CD14-positive monocyte (primary cell): ENCODE data around the gene WNT3. TPM values are rescaled to one million over a fixed set of nuclear protein-coding genes. Genes with fewer than 3 reads are reported as not detected.

ENCODE experiments used
- DNase-seq, 3 donors: peaks; one replicate each; pipeline ENCODE4 v3.0.0-alpha.2; 2011 to 2022
- H2AFZ ChIP-seq: 2 replicates; pipeline ENCODE4 v1.6.0; 2012; ENCODE audit warnings: mild to moderate bottlenecking, low read depth, low read length, inconsistent platforms; ENCODE audit not compliant: insufficient read depth, poor library complexity, severe bottlenecking
- H3K27ac ChIP-seq, 2 donors: 1 replicate in 1 of 2; 2 replicates in 1 of 2; pipeline ENCODE4 v1.5.1; 2012 to 2013; ENCODE audit warnings: low read length in 2 of 2, control low read depth in 1 of 2, inconsistent platforms in 1 of 2, low read depth in 1 of 2, mild to moderate bottlenecking in 1 of 2
- H3K27me3 ChIP-seq, 2 donors: one replicate each; pipeline versions ENCODE4 v1.6.0 to v1.6.1; 2011 to 2013; ENCODE audit warnings: low read length in 2 of 2; ENCODE audit not compliant: control insufficient read depth in 2 of 2, insufficient read depth in 2 of 2
- H3K36me3 ChIP-seq, 2 donors: replicated peaks in 1 of 2; 1 replicate in 1 of 2; 2 replicates in 1 of 2; pipeline versions ENCODE4 v1.5.1 to v1.6.1; 2012 to 2013; ENCODE audit warnings: low read length in 2 of 2, control low read depth in 1 of 2, inconsistent platforms in 1 of 2, mild to moderate bottlenecking in 1 of 2; ENCODE audit not compliant: insufficient read depth in 2 of 2, control insufficient read depth in 1 of 2
- H3K4me1 ChIP-seq, 2 donors: 1 replicate in 1 of 2; 2 replicates in 1 of 2; pipeline versions ENCODE4 v1.5.1 to v1.6.1; 2012 to 2013; ENCODE audit warnings: low read length in 2 of 2, control low read depth in 1 of 2, inconsistent platforms in 1 of 2, mild to moderate bottlenecking in 1 of 2, moderate library complexity in 1 of 2; ENCODE audit not compliant: insufficient read depth in 2 of 2, control insufficient read depth in 1 of 2
- H3K4me2 ChIP-seq: replicated peaks from 2 replicates; pipeline ENCODE3; 2012; ENCODE audit warnings: low read length, moderate library complexity, mild to moderate bottlenecking; ENCODE audit not compliant: poor library complexity, severe bottlenecking; ENCODE audit errors: extremely low read depth
- H3K4me3 ChIP-seq, 3 experiments: fragments of 200-600 bp in 1 of 3; sonication (generic) in 1 of 3; replicated peaks in 1 of 3; 1 replicate in 2 of 3; 2 replicates in 1 of 3; pipeline ENCODE4 v1.5.1; 2011 to 2013; ENCODE audit warnings: low read length in 3 of 3, mild to moderate bottlenecking in 3 of 3, control low read depth in 2 of 3, low read depth in 2 of 3, inconsistent platforms in 1 of 3, moderate library complexity in 1 of 3
- H3K79me2 ChIP-seq: 2 replicates; pipeline ENCODE4 v1.6.0; 2012; ENCODE audit warnings: mild to moderate bottlenecking, control low read depth, inconsistent platforms, low read length, moderate library complexity; ENCODE audit not compliant: insufficient read depth
- H3K9ac ChIP-seq: 2 replicates; pipeline ENCODE4 v1.6.0; 2017; ENCODE audit warnings: low read length, mild to moderate bottlenecking; ENCODE audit not compliant: insufficient read depth, poor library complexity, severe bottlenecking
- H3K9me3 ChIP-seq, 2 donors: replicated peaks in 1 of 2; 1 replicate in 1 of 2; 2 replicates in 1 of 2; pipeline versions ENCODE4 v1.5.1 to v1.6.1; 2012 to 2013; ENCODE audit warnings: low read length in 2 of 2, control low read depth in 1 of 2; ENCODE audit not compliant: control insufficient read depth in 1 of 2, insufficient read depth in 1 of 2
- H4K20me1 ChIP-seq: 2 replicates; pipeline ENCODE4 v1.6.0; 2012; ENCODE audit warnings: mild to moderate bottlenecking, low read length, control low read depth, moderate library complexity; ENCODE audit not compliant: insufficient read depth
- H3K27ac Mint-ChIP-seq, 7 donors: one replicate each; pipeline ENCODE4 v1.8.0; 2020; ENCODE audit warnings: mild to moderate bottlenecking in 7 of 7, mixed read lengths in 7 of 7, moderate library complexity in 6 of 7, inconsistent platforms in 2 of 7
- H3K27me3 Mint-ChIP-seq, 3 donors: one replicate each; pipeline ENCODE4 v1.8.0; 2021 to 2022; ENCODE audit warnings: low read depth in 3 of 3, mild to moderate bottlenecking in 3 of 3, mixed read lengths in 3 of 3, moderate library complexity in 3 of 3, inconsistent platforms in 1 of 3
- H3K36me3 Mint-ChIP-seq, 2 donors: one replicate each; pipeline ENCODE4 v1.8.0; 2020; ENCODE audit warnings: mixed read lengths in 2 of 2, inconsistent platforms in 1 of 2, mild to moderate bottlenecking in 1 of 2
- H3K4me1 Mint-ChIP-seq: one replicate; pipeline ENCODE4 v1.8.0; 2020; ENCODE audit warnings: mild to moderate bottlenecking, mixed read lengths
- H3K4me3 Mint-ChIP-seq, 2 donors: one replicate each; pipeline ENCODE4 v1.8.0; 2020; ENCODE audit warnings: mild to moderate bottlenecking in 2 of 2, mixed read lengths in 2 of 2, moderate library complexity in 1 of 2
- H3K9me3 Mint-ChIP-seq, 7 donors: one replicate each; pipeline ENCODE4 v1.8.0; 2020 to 2022; ENCODE audit warnings: mixed read lengths in 7 of 7, mild to moderate bottlenecking in 6 of 7, moderate library complexity in 6 of 7, inconsistent platforms in 2 of 7
- CTCF ChIP-seq: fragments of 200-600 bp; IDR thresholded peaks from one replicate; pipeline ENCODE4 v1.8.0; 2022; ENCODE audit warnings: antibody characterized with exemption, mild to moderate bottlenecking
- WGBS: methylation state at CpG from one replicate; pipeline ENCODE4 v1.1.5; 2013; ENCODE audit warnings: missing lambda C conversion rate; ENCODE audit not compliant: insufficient coverage; 5-methylcytosine and 5-hydroxymethylcytosine counted together
- intact Hi-C, 2 donors: fragments of 100-400 bp; cut with micrococcal nuclease; formaldehyde crosslinking; loops; one replicate each; pipeline versions ENCODE4 v1.15.0 to v1.15.1; 2023
- polyA plus RNA-seq, 3 donors: library from polyadenylated mRNA; depleted of rRNA in 1 of 3; unstranded in 2 of 3; stranded (reverse) in 1 of 3; fragments of 300-500 nt in 2 of 3; fragments of >200 nt in 1 of 3; fragmentation: Illumina TruSeq in 2 of 3; gene quantifications; 1 replicate in 2 of 3; 2 replicates in 1 of 3; pipeline ENCODE4 v1.2.3, GENCODE V29; 2012 to 2021

Gene WNT3
- polyA plus RNA-seq, 3 donors: 0.01 TPM; not detected in 2

GRCh38 chr17:46800573-46800972 lies 17.9 kb downstream of the WNT3 start:
- intact Hi-C loops: no loop called here
- Mint-ChIP-seq H3K27me3 (peaks cover 5 to 9% (median 9%) of the 10 kb centered on the region in 3 donors), H3K9me3 (peaks cover 0 to 13% (median 3%) of the 10 kb centered on the region in 7 donors), H3K4me1 (no peaks in the 10 kb centered on the region), H3K36me3 (no peaks in the 10 kb centered on the region), H3K4me3 (no peak overlapping the region), H3K27ac (peak overlapping the region in 1 of 7 donors; percentile 14)
- Histone ChIP-seq H3K9ac (no peak overlapping the region), H3K36me3 (no peaks in the 10 kb centered on the region), H3K9me3 (peaks cover 0 to 4% of the 10 kb centered on the region in 2 donors), H3K27me3 (peaks cover 0 to 4% of the 10 kb centered on the region in 2 donors), H2AFZ (no peak overlapping the region), H3K4me3 (no peak overlapping the region), H3K4me2 (no peak overlapping the region), H3K27ac (no peak overlapping the region), H3K4me1 (no peaks in the 10 kb centered on the region), H4K20me1 (no peaks in the 10 kb centered on the region), H3K79me2 (no peaks in the 10 kb centered on the region)
- TF ChIP-seq CTCF: no peak
- DNase-seq: no peak
- WGBS: 96% methylated on average over 4 of the region's 4 CpGs

DNA sequence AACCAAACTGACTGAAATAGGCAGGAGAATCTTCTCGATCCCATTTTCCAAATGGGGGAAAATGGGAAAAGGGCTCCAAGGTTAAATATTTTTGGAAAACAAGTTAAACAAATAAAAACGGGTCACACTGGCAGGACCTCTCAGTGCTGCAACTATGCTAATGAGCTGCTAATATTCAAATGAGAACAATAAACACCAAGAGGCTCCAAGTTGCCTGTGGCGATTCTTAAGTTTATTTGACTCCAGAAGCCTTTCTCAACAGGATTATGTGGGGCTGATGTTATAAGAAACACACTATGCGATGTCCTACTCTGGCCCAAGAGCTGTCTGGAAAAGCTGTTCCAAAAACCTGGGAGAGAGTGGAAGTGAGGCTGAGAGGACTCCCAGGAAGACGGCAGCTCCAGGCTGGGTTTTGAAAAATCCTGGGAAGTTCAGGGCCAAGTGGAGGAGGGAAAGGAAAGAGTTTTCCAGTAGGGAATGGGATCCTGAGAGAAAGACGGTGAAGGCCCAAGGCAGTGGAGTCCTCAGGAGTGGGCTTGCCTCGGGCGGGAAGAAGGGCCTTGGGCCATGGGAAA lies 21.4 kb downstream of the WNT3 start:
- Histone ChIP-seq H3K27me3 (peaks cover 0 to 4% of the 10 kb centered on the region in 2 donors), H4K20me1 (no peaks in the 10 kb centered on the region), H3K4me2 (no peak overlapping the region), H3K9me3 (no peaks in the 10 kb centered on the region), H3K4me3 (no peak overlapping the region), H2AFZ (no peak overlapping the region), H3K9ac (no peak overlapping the region), H3K27ac (no peak overlapping the region), H3K79me2 (no peaks in the 10 kb centered on the region), H3K36me3 (no peaks in the 10 kb centered on the region), H3K4me1 (no peaks in the 10 kb centered on the region)
- Mint-ChIP-seq H3K27ac (no peak overlapping the region), H3K36me3 (no peaks in the 10 kb centered on the region), H3K4me1 (no peaks in the 10 kb centered on the region), H3K4me3 (no peak overlapping the region), H3K9me3 (peaks cover 0 to 2% (median 0%) of the 10 kb centered on the region in 7 donors), H3K27me3 (peaks cover 1 to 27% (median 19%) of the 10 kb centered on the region in 3 donors)
- no peak for DNase-seq
- WGBS: 100% methylated on average over 5 of the region's 8 CpGs
- TF ChIP-seq CTCF: no peak
- intact Hi-C loops: no loop called here
